Breast epithelium (tissue), 3 donors: ENCODE results near the gene WDR19.

Experiments used
- POLR2A ChIP-seq: fragments of 450-650 bp; IDR thresholded peaks from one replicate; pipeline ENCODE4 v1.6.1; 2016; ENCODE audit warnings: antibody characterized with exemption, mild to moderate bottlenecking, moderate library complexity
- POLR2AphosphoS5 ChIP-seq, 3 donors: sonication (generic); formaldehyde crosslinking; IDR thresholded peaks; one replicate each; pipeline ENCODE4 v1.6.1; 2017; ENCODE audit warnings: antibody characterized with exemption in 3 of 3
- TF ChIP-seq, protein P1 (sequence below), 3 donors: fragments of 450-650 bp; IDR thresholded peaks; one replicate each; pipeline ENCODE4 v1.5.1; 2016 to 2017; ENCODE audit warnings: antibody characterized with exemption in 3 of 3, mild to moderate bottlenecking in 3 of 3, moderate library complexity in 3 of 3

DNA sequence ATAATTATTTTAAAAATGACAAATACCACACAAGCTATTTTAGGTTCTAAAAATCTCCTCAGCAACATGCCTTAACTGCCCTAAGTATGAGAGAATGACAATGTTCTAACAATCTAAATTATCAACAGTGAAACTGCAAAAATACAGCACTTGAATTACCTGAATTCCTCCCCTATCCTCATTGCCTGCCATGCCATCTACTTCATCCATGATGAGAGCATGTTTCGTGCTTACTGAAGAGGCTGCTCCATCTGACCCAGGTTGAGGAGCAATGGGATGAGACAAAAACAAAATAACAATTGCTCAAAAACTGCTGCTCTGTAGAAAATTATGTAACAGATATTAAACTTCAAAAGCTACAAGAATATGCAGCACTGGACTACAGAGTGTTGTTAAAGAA, 120.6 kb downstream of the WDR19 start:
- TF ChIP-seq, protein P1, sequence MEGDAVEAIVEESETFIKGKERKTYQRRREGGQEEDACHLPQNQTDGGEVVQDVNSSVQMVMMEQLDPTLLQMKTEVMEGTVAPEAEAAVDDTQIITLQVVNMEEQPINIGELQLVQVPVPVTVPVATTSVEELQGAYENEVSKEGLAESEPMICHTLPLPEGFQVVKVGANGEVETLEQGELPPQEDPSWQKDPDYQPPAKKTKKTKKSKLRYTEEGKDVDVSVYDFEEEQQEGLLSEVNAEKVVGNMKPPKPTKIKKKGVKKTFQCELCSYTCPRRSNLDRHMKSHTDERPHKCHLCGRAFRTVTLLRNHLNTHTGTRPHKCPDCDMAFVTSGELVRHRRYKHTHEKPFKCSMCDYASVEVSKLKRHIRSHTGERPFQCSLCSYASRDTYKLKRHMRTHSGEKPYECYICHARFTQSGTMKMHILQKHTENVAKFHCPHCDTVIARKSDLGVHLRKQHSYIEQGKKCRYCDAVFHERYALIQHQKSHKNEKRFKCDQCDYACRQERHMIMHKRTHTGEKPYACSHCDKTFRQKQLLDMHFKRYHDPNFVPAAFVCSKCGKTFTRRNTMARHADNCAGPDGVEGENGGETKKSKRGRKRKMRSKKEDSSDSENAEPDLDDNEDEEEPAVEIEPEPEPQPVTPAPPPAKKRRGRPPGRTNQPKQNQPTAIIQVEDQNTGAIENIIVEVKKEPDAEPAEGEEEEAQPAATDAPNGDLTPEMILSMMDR (IDR thresholded peaks at IDR 0.05) = no peak
- TF ChIP-seq POLR2AphosphoS5 (IDR thresholded peaks at IDR 0.05) (no peak), POLR2A (no peak)
